ENCODE measurements around the gene PLAAT4.
"Not testable (repeated sequence)": the region's sequence is repeated elsewhere in the genome, so short reads cannot be mapped to it uniquely, and the experiment has no call there.

PLAAT4 gene

DNA sequence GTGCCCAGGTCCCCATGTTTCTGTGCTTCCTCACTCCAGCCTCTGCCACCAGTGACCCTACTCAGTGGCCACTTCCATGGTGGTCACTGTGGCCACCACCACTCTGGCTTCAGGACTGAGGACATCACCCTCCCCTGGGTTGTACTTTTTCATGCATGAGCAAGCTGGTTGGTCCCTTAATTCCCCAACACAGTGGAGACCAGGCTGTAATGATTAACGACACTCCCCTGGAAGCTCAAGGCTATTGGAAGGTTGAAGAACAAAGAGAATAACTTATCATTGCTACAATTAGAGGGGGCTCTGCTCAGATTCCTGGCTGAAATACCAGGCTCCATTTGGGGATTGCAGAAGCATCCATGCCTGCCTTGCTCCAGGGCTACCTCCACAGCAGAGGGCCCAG lies 10.5 kb downstream of the PLAAT4 start:
- DNase-seq = no peak

GRCh38 chr11:63548178-63548577 lies 11.6 kb downstream of the PLAAT4 start:
- no peak for DNase-seq

- DNase-seq = no peak
These were observed 12.8 kb downstream of the PLAAT4 start for GRCh38 chr11:63549411-63549810.

DNA sequence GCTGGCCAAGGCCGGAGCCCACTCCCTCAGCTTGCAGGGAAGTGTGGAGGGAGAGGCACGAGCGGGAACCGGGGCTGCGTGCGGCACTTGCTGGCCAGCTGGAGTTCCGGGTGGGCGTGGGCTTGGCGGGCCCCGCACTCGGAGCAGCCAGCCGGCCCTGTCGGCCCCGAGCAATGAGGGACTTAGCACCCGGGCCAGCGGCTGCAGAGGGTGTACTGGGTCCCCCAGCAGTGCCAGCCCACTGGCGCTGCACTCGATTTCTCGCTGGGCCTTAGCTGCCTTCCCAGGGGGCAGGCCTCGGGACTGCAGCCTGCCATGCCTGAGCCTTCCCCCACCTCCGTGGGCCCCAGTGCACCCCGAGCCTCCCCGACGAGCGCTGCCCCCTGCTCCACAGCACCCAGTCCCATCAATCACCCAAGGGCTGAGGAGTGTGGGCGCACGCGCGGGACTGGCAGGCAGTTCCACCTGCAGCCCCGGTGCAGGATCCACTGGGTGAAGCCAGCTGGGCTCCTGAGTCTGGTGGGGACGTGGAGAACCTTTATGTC lies 13.6 kb downstream of the PLAAT4 start:
- DNase-seq = not testable (repeated sequence)

GRCh38 chr11:63551091-63551888 lies 14.7 kb downstream of the PLAAT4 start:
- DNase-seq = peak in 5 of 6 experiments; percentile 24 to 56 (median 48)

GRCh38 chr11:63551889-63552266 lies 15.3 kb downstream of the PLAAT4 start:
- peak in 3 of 6 experiments; percentile 9 to 19 (median 10) for DNase-seq

DNA sequence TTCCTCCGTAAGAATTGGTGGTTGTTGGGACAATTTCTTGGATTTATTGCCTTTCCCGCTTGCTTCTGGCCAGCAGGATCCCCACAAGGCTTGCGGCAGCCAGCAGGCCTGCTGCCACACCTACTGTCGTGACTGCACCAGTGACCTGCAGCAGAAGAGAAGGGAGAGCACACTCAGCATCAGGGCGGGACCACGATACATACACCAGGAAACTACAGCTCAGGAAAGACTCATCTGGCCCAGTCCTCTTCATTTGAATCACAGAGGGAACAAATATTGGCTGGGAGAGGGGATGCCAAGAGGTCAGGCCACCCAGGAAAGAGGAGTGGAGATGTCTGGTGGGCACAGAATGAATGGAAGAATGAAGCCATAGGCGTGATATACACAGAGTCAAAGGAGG lies 16.3 kb downstream of the PLAAT4 start:
- DNase-seq = no peak

DNA sequence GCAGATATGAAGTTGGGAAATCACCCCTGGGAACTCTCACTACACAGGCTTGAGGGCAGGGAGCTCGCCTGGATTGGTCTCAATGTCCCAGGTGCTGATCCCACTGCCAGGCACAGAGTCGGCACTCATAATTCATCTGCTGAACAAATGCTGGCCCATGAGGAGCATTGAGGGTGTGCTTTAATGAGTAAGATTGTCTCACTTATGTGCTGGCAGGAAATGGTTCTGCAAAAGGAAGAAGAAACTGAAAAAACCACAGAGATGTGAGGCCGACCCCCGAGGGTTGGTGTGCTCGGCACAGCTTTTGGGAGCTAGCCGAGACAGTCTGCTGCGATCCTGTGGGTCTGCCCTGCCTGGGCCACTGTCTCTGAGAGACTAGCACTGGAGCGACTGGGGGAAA lies 17.2 kb downstream of the PLAAT4 start:
- peak in 5 of 6 experiments; percentile 8 to 55 (median 44) for DNase-seq

GRCh38 chr11:63554877-63555223 lies 18.2 kb downstream of the PLAAT4 start:
- DNase-seq = no peak

GRCh38 chr11:63556404-63557013 lies 19.9 kb downstream of the PLAAT4 start:
- no peak for DNase-seq

GRCh38 chr11:63557570-63557969 lies 21.0 kb downstream of the PLAAT4 start:
- DNase-seq = no peak

GRCh38 chr11:63558459-63559157 lies 22.0 kb downstream of the PLAAT4 start:
- DNase-seq = no peak

GRCh38 chr11:63560506-63561180 lies 24.0 kb downstream of the PLAAT4 start:
- DNase-seq = peak in 5 of 6 experiments; percentile 27 to 46 (median 38)

GRCh38 chr11:63563201-63564055 lies 26.8 kb downstream of the PLAAT4 start, which contains the start of gene PLAAT2:
Gene PLAAT2 (minus strand): TSS chr11:63563379. CDS start chr11:63563324, 55 bp downstream.
- DNase-seq = no peak

DNA sequence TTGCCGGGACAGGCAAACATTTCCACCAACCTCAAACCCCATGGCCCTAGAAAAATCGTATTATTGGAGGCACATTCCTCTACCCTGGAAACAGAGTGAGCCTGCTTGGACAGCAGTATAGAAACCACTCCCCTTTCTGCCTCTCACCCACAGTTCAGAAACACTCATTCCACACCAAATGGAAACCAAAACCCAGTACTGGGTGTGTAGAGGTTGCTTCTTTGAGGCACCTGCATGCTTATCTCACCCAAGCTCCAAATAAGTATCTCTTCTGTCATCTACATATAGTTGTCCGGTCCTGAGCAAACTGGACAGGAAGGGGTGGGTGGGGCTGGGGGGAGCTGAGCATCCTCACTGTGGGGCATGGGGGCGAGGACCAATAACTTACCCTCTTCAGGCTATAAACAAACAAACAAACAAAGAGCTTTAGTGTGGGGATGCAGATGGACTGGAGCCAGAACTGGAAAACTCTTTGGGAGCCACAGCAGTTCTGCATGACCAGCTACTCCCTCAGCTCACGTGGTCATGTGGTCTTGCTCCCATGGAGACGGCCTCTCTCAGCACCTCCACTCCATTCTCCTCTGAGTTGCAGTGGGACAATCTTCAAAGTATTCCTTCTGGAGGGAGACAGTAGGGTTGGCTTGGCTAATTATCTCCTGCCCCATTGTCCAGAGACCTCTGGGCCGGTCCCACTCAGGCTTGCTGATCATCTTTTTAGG lies 27.6 kb downstream of the PLAAT4 start:
- no peak for DNase-seq

- DNase-seq = no peak
These were observed 28.3 kb downstream of the PLAAT4 start for GRCh38 chr11:63564784-63565350.

- peak; percentile 14 to 66 (median 59) for DNase-seq
These were observed 30.6 kb downstream of the PLAAT4 start for GRCh38 chr11:63567044-63567840.

- no peak for DNase-seq
These were observed 33.0 kb downstream of the PLAAT4 start for GRCh38 chr11:63569570-63569969.

- no peak for DNase-seq
These were observed 35.5 kb downstream of the PLAAT4 start for GRCh38 chr11:63572026-63572688.

Data from stimulated activated naive CD4-positive, alpha-beta T cell (primary cell).